Ascending aorta (tissue), 2 donors: ENCODE results near the gene ZNF618. TPM values are rescaled to one million over a fixed set of nuclear protein-coding genes. Genes with fewer than 3 reads are reported as not detected.

Experiments
- DNase-seq, 2 donors: peaks; one replicate each; pipeline ENCODE4 v3.0.0-alpha.2; 2019; ENCODE audit warnings: low spot score in 2 of 2
- H3K27ac ChIP-seq, 2 donors: fragments of 200-600 bp; sonication (generic); one replicate each; pipeline ENCODE4 v1.5.1; 2016 to 2017; ENCODE audit warnings: mild to moderate bottlenecking in 1 of 2
- H3K27me3 ChIP-seq: fragments of 200-600 bp; sonication (generic); one replicate; pipeline ENCODE4 v1.5.1; 2017
- H3K36me3 ChIP-seq, 2 donors: fragments of 200-600 bp; sonication (generic); one replicate each; pipeline ENCODE4 v1.5.1; 2016
- H3K4me1 ChIP-seq, 2 donors: fragments of 200-600 bp; sonication (generic); one replicate each; pipeline ENCODE4 v1.5.1; 2016 to 2017; ENCODE audit warnings: mild to moderate bottlenecking in 1 of 2
- H3K4me3 ChIP-seq, 2 donors: fragments of 200-600 bp; sonication (generic); one replicate each; pipeline ENCODE4 v1.5.1; 2016 to 2017; ENCODE audit warnings: mild to moderate bottlenecking in 1 of 2
- H3K9me3 ChIP-seq, 2 donors: fragments of 200-600 bp; sonication (generic); one replicate each; pipeline ENCODE4 v1.5.1; 2016
- intact Hi-C: fragments of 100-400 bp; cut with DNase I; formaldehyde crosslinking; loops from one replicate; pipeline ENCODE4 v1.15.1; 2023
- total RNA-seq: library from RNA; depleted of rRNA; stranded (reverse); fragments of >200 nt; gene quantifications from one replicate; pipeline ENCODE4 v1.1.0, GENCODE V29; 2016
- TF ChIP-seq, protein P1 (sequence below), 3 experiments: fragments of 200-600 bp in 2 of 3; fragments of 450-650 bp in 1 of 3; sonication (generic) in 2 of 3; IDR thresholded peaks; one replicate each; pipeline ENCODE4 v1.5.1; 2016 to 2019; ENCODE audit warnings: antibody characterized with exemption in 3 of 3, mild to moderate bottlenecking in 1 of 3, moderate library complexity in 1 of 3

ZNF618 gene
- total RNA-seq, 1 donor from 2014 or later = 16.1 TPM

DNA sequence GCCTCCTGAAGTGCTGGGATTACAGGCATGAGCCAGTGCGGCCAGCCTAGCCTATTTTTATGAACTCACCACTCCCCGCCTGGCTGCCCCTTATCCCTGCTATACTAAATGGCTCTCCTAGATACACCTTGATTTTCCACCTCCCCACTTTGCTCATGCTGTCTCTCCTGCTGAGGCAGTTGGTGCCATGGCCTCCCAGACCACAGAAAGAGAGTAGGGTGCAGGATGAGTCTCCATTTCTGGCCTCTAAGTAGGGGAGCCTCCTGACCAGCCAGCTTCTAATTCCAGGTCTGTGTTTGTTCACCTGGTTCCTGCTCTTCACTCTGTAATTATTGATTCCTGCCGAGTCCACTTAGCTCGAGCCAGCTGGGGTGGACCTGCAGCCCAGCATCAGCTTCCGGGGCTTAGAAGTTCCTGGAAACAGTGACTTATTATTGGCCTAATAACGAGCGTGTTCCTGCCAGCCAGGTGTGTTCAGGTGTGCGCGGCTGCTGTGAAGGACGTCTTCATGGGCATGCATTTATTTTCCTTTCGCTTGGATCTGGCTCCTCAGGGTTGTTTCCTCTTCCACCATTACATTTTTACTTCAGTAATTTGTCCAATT is 34.0 kb downstream of the ZNF618 start:
- TF ChIP-seq, protein P1, sequence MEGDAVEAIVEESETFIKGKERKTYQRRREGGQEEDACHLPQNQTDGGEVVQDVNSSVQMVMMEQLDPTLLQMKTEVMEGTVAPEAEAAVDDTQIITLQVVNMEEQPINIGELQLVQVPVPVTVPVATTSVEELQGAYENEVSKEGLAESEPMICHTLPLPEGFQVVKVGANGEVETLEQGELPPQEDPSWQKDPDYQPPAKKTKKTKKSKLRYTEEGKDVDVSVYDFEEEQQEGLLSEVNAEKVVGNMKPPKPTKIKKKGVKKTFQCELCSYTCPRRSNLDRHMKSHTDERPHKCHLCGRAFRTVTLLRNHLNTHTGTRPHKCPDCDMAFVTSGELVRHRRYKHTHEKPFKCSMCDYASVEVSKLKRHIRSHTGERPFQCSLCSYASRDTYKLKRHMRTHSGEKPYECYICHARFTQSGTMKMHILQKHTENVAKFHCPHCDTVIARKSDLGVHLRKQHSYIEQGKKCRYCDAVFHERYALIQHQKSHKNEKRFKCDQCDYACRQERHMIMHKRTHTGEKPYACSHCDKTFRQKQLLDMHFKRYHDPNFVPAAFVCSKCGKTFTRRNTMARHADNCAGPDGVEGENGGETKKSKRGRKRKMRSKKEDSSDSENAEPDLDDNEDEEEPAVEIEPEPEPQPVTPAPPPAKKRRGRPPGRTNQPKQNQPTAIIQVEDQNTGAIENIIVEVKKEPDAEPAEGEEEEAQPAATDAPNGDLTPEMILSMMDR (IDR thresholded peaks at IDR 0.05) = no peak
- Histone ChIP-seq H3K27ac (no peak overlapping the region), H3K9me3 (no peaks in the 10 kb centered on the region), H3K4me3 (no peak overlapping the region), H3K4me1 (peaks cover 2 to 39% of the 10 kb centered on the region in 2 donors), H3K36me3 (no peaks in the 10 kb centered on the region), H3K27me3 (no peaks in the 10 kb centered on the region)
- no peak for DNase-seq
- intact Hi-C loops = loop anchor here (5.0 kb wide), 1 partner anchor 33 kb away; the partner anchor contains the start of gene ZNF618

DNA sequence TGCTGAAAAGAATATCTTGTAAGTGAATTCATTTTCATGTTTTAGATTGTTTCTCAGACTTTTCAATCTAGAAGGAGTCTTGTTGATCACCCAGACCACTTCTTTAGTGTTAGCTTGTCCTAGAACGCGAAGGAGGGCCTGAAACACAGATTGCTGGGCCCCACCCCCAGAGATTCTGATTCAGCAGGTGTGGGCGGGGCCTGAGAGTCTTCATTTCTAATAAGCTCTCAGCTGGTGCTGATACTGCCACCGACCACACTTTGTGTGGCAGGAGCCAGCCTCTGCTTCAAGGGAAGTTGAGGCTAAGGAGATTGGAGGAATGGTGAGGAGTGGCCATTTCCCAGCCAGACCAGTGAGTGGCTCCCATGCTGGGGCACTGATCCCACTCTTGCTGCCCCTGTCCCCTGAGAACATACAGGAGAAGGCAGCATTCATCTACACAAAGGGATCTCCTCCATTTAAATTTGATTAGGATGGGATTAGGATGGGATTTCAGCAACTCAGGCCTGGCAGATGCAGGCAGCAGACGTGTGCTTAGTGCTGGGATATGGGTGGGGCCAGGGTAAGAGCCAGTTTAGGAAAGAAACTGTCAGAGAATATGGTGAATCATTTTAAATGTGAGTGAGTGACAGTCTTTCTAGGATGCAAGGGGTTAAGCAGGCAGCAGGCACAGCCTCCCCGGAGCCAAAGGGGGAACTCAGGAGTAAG is 35.9 kb downstream of the ZNF618 start:
- intact Hi-C loops = loop anchor here (5.0 kb wide), 1 partner anchor 35 kb away; the partner anchor contains the start of gene ZNF618
- H3K36me3 ChIP-seq = no peaks in the 10 kb centered on the region
- DNase-seq = no peak
- H3K9me3 ChIP-seq = no peaks in the 10 kb centered on the region
- TF ChIP-seq, protein P1 (IDR thresholded peaks at IDR 0.05) = no peak
- no peak overlapping the region for H3K4me3 ChIP-seq
- no peaks in the 10 kb centered on the region for H3K27me3 ChIP-seq
- H3K4me1 ChIP-seq = peaks cover 2 to 31% of the 10 kb centered on the region in 2 donors
- peak overlapping the region in 1 of 2 donors; percentile 34 for H3K27ac ChIP-seq

DNA sequence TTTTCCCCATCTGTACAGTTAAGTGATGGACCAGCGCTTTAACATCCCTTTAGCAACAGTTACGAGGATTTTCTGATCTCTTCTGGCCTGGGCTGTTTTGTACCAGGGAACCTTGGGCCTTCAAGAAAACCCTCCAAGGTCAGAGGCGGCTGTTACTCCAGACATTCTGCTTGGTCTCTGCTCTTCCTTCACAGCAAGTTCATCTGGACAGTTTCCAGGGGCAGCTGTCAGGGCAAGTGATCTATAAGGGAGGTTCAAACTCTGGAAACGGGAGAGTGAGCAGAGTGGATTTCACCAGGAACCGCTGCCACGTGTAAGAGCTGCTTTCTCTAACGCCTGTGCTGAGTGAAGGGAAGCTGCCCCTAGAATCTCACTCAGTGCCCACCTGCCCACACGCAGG is 36.7 kb downstream of the ZNF618 start:
- Histone ChIP-seq H3K4me3 (no peak overlapping the region), H3K27ac (peak overlapping the region; percentile 74 to 75), H3K9me3 (no peaks in the 10 kb centered on the region), H3K27me3 (no peaks in the 10 kb centered on the region), H3K36me3 (no peaks in the 10 kb centered on the region), H3K4me1 (peaks cover 2 to 26% of the 10 kb centered on the region in 2 donors)
- DNase-seq = no peak
- intact Hi-C loops = loop anchor here (5.0 kb wide), 1 partner anchor 36 kb away; the partner anchor contains the start of gene ZNF618
- TF ChIP-seq, protein P1 (IDR thresholded peaks at IDR 0.05) = no peak

DNA sequence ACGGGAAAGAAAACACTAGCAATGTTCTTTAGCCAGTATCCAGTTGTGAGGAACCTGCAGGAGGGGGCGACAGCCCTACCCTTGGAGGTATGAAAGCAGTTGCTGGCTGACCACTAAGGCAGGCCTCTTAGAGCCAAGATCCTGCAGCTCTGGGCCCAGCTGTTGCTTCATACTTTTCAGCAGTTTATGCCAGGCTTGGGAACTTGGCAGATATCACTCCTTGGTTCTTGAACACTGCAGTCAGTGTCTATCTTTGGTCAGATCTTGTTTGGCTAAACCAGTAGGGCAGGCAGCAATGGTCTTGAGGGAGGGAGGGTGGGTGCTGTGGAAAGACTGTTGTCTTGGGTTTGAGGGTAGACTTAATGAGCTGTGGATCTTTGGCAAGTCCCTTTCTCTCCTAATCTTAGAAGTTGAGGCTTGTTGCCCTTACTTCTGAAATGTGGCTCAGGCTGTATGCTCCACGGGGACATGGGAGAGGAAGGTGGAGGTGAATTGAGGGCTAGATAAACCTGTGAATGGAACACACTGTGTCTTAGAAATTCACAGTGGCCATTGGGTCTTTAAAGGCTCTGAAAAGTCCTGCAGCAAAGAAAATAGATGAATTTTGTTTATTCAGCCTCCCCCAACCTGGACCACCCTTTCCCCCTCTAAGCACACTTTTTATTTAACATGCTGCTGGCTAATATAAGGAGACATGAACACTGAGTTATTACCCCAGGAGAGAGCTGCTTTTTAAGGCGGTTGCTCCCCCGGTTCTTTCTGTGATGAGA is 37.5 kb downstream of the ZNF618 start:
- intact Hi-C loops = loop anchor here (5.0 kb wide), 1 partner anchor 36 kb away; the partner anchor contains the start of gene ZNF618
- H3K4me1 ChIP-seq = peaks cover 2 to 26% of the 10 kb centered on the region in 2 donors
- peak in 1 of 2 donors; percentile 89 for DNase-seq
- H3K9me3 ChIP-seq = no peaks in the 10 kb centered on the region
- H3K27ac ChIP-seq = peak overlapping the region; percentile 74 to 75
- H3K4me3 ChIP-seq = no peak overlapping the region
- H3K27me3 ChIP-seq = no peaks in the 10 kb centered on the region
- no peaks in the 10 kb centered on the region for H3K36me3 ChIP-seq
- TF ChIP-seq, protein P1 (IDR thresholded peaks at IDR 0.05) = no peak

DNA sequence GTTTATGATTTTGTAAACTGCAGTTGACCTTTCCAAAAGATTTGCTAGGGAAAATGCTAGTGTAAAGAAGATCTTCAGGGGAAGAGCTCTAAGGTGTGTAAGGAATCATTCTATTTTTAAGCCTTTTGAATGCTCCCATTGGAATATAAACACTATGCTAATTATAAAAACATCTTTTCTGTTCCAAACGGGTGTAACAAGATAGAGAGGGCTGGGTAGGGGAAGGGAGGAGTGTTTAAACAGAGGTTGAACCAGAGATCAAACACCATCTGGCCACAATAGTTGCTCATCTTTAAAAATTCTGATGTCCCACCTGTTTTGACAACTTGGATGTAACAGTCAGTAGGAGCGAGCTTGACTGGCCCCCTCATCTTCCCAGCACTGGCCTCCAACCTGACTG is 38.4 kb downstream of the ZNF618 start:
- intact Hi-C loops = loop anchor here (5.0 kb wide), 1 partner anchor 37 kb away; the partner anchor contains the start of gene ZNF618
- TF ChIP-seq, protein P1 (IDR thresholded peaks at IDR 0.05) = no peak
- H3K9me3 ChIP-seq = no peaks in the 10 kb centered on the region
- no peak for DNase-seq
- no peaks in the 10 kb centered on the region for H3K27me3 ChIP-seq
- H3K36me3 ChIP-seq = no peaks in the 10 kb centered on the region
- peaks cover 8 to 31% of the 10 kb centered on the region in 2 donors for H3K4me1 ChIP-seq
- peak overlapping the region; percentile 74 to 75 for H3K27ac ChIP-seq
- no peak overlapping the region for H3K4me3 ChIP-seq
